ENCODE data around the gene IFNK. TPM values are rescaled to one million over a fixed set of nuclear protein-coding genes. Genes with fewer than 3 reads are reported as not detected.

IFNK gene
- polyA plus RNA-seq, 2 of the 4 experiments (the other 2 are of a cell fraction) = not detected

GRCh38 chr9:27556470-27556869 is 32.4 kb downstream of the IFNK start (continued):
- no peak for TF ChIP-seq RARB (CRISPR knock-in tag; IDR thresholded peaks at IDR 0.05)
- no peak for TF ChIP-seq MAFK (IDR thresholded peaks at IDR 0.05; ENCODE audit: partially characterized antibody)

GRCh38 chr9:27558307-27558706 is 34.2 kb downstream of the IFNK start:
- no peak overlapping the region for H3K4me3 ChIP-seq
- no peak for DNase-seq (ENCODE audit: low read depth in 1 of 2, low spot score in 1 of 2)
- no peaks in the 10 kb centered on the region for H3K4me1 ChIP-seq
- no peak overlapping the region for H3K27ac ChIP-seq
- no peaks in the 10 kb centered on the region for H3K9me3 ChIP-seq
- no peak for ATAC-seq
- CTCF ChIA-PET = interaction anchor here (1.3 kb wide), 1 partner anchor 28 kb away, joined by 3 read pairs; the partner anchor contains the start of gene MOB3B
- POLR2A ChIA-PET = no interaction called here
- no peak for FAIRE-seq
- TF ChIP-seq HMGXB4 (CRISPR knock-in tag; IDR thresholded peaks at IDR 0.05; ENCODE audit: borderline replicate concordance) = no peak
- no peak overlapping the region for H3K4me2 ChIP-seq

- ChIA-PET POLR2A (no interaction called here), CTCF (interaction anchor here (2.7 kb wide), 2 partner anchors 12 to 228 kb away, joined by 8 to 14 read pairs; no protein-coding TSS in a partner anchor)
- TF ChIP-seq RARB (CRISPR knock-in tag; IDR thresholded peaks at IDR 0.05) (no peak), POLR2A (IDR thresholded peaks at IDR 0.05; ENCODE audit: low read length) (no peak), HDAC2 (IDR thresholded peaks at IDR 0.05) (no peak), RCOR1 (IDR thresholded peaks at IDR 0.05; ENCODE audit: low read depth, low read length) (no peak), HEYL (CRISPR knock-in tag; IDR thresholded peaks at IDR 0.05) (no peak), USF2 (IDR thresholded peaks at IDR 0.05) (no peak), NFE2L2 (conservative IDR thresholded peaks at IDR 0.05; ENCODE audit: low read length) (no peak), ZC3H11A (IDR thresholded peaks at IDR 0.05) (no peak), MAZ (IDR thresholded peaks at IDR 0.05; ENCODE audit: borderline replicate concordance, low read depth, low read length) (no peak), CBX2 (IDR thresholded peaks at IDR 0.05; ENCODE audit: borderline replicate concordance, low read depth) (no peak), CHD2 (IDR thresholded peaks at IDR 0.05; ENCODE audit: low read length, partially characterized antibody) (no peak), PHF8 (IDR thresholded peaks at IDR 0.05; ENCODE audit: borderline replicate concordance, low read depth) (no peak), HOXB5 (CRISPR knock-in tag; IDR thresholded peaks at IDR 0.05) (no peak), MYC (IDR thresholded peaks at IDR 0.05; ENCODE audit: borderline replicate concordance, low read length) (no peak), TFCP2L1 (CRISPR knock-in tag; IDR thresholded peaks at IDR 0.05) (no peak)
- H3K4me1 ChIP-seq = no peaks in the 10 kb centered on the region
- H3K27ac ChIP-seq = no peak overlapping the region
- DNase-seq (ENCODE audit: low read depth in 1 of 2, low spot score in 1 of 2) = no peak
- H3K4me3 ChIP-seq = no peak overlapping the region
- no peak for ATAC-seq
- FAIRE-seq = no peak
- H3K4me2 ChIP-seq = no peak overlapping the region
- no peaks in the 10 kb centered on the region for H3K9me3 ChIP-seq
Measured at GRCh38 chr9:27560457-27560856, 36.4 kb downstream of the IFNK start.

- H3K4me1 ChIP-seq = no peaks in the 10 kb centered on the region
- WGBS (ENCODE audit: missing lambda C conversion rate) = 72% methylated on average over 3 of the region's 3 CpGs
Measured at GRCh38 chr9:27561685-27562084, 37.6 kb downstream of the IFNK start.

More at GRCh38 chr9:27561685-27562084, 37.6 kb downstream of the IFNK start:
- no peak for TF ChIP-seq FOSL2 (IDR thresholded peaks at IDR 0.05)
- no peak for TF ChIP-seq FOSL2 (CRISPR knock-in tag; IDR thresholded peaks at IDR 0.05)
- no peak for TF ChIP-seq NR3C1 (IDR thresholded peaks at IDR 0.05)
- no peak for TF ChIP-seq ZNF302 (CRISPR knock-in tag; IDR thresholded peaks at IDR 0.05)
- TF ChIP-seq ZFP36 (IDR thresholded peaks at IDR 0.05; ENCODE audit: borderline replicate concordance, partially characterized antibody) = no peak
- TF ChIP-seq MAX (IDR thresholded peaks at IDR 0.05) = no peak
- TF ChIP-seq NFE2L2 (conservative IDR thresholded peaks at IDR 0.05; ENCODE audit: low read length) = no peak
- no peak for TF ChIP-seq ESRRA (IDR thresholded peaks at IDR 0.05; ENCODE audit: borderline replicate concordance, low read length)
- TF ChIP-seq CBX8 (IDR thresholded peaks at IDR 0.05) = no peak
- ATAC-seq (no peak), DNase-seq (ENCODE audit: low read depth in 1 of 2, low spot score in 1 of 2) (no peak), FAIRE-seq (no peak)
- ChIA-PET CTCF (interaction anchor here (2.1 to 2.7 kb wide), 3 partner anchors 13 to 229 kb away, joined by 7 to 14 read pairs (median 8); no protein-coding TSS in a partner anchor), POLR2A (no interaction called here)
- Histone ChIP-seq H3K27ac (no peak overlapping the region), H3K9me3 (no peaks in the 10 kb centered on the region), H3K4me2 (no peak overlapping the region), H3K4me3 (no peak overlapping the region)
